Activated CD4-positive, alpha-beta T cell treated with anti-CD3 and anti-CD28 coated beads, Interleukin-2, Interleukin-4, amounts not matched to agents 100 ng/mL and 50 ng/mL, durations not matched to agents 16 hours and 8 hours (primary cell): ENCODE results near the gene MAPK14.

Experiments used
- DNase-seq: peaks from one replicate; pipeline ENCODE4 v3.0.0-alpha.2; 2020; ENCODE audit warnings: low spot score

MAPK14 gene

DNA sequence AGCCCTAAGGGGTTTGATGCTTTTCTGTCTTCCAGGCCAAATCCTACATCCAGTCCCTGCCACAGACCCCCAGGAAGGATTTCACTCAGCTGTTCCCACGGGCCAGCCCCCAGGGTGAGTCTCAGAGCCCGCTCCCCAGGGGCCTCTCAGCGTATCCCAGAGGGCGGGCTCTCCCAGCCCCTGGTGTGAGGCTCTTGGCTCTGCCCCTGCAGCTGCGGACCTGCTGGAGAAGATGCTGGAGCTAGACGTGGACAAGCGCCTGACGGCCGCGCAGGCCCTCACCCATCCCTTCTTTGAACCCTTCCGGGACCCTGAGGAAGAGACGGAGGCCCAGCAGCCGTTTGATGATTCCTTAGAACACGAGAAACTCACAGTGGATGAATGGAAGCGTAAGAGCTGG, 111.1 kb downstream of the MAPK14 start:
- DNase-seq = no peak

DNA sequence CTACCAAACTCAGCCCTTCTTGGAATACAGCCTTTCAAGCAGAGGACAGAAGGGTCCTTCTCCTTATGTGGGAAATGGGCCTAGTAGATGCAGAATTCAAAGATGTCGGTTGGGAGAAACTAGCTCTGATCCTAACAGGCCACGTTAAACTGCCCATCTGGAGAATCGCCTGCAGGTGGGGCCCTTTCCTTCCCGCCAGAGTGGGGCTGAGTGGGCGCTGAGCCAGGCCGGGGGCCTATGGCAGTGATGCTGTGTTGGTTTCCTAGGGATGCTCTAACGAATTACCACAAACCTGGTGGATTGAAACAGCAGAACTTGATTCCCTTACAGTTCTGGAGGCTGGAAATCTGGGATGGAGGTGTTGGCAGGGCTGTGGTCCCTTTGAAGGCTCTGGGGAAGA, 111.8 kb downstream of the MAPK14 start:
- DNase-seq = no peak

DNA sequence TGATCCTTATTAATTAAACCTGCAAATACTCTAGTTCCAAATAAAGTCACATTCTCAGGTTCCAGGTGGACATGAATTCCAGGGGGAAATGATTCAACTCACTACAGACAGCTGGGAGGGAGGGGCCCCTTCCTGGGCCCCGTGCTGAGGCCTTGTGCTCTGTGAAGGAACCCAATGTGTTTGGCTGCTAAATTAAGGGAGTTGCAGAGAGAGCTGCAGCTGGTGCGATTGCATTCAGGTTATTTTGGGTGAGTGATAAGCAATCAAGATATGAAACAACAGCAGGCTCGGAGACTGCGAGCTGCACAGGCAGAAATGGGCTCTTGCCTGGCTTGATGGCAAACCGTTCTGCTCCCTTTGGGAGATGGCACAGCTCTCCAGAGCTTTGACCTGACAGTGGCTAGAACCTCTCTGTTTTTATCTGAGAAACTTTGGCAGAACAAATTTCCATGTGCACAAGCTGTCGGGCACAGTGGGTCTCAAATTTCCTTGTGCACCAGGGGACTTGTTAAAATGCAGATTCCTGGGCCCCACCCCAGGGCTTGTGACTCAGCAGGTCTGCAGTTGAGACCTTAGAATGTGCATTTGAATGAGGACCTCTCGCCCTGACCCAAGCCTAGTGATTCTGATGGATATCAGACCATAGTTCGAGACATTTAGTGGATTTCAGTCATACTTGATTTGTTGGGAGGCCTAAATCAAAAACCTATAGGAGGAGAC, 112.5 kb downstream of the MAPK14 start:
- DNase-seq = no peak

DNA sequence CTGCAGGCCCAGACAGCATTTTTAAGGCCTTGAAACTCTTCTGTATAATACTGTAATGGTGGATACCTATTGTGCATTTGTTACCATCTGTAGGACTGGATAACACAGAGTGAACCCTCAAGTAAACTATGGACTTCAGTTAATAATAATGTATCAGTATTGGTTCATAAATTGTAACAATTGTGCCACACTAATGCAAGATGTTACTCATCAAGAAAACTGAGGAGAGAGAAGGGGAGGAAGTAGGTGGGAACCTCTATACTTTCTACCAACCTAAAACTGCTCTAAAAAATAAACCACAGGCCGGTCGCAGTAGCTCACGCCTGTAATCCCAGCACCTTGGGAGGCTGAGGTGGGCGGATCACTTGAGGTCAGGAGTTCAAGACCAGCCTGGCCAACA, 113.5 kb downstream of the MAPK14 start:
- no peak for DNase-seq

DNA sequence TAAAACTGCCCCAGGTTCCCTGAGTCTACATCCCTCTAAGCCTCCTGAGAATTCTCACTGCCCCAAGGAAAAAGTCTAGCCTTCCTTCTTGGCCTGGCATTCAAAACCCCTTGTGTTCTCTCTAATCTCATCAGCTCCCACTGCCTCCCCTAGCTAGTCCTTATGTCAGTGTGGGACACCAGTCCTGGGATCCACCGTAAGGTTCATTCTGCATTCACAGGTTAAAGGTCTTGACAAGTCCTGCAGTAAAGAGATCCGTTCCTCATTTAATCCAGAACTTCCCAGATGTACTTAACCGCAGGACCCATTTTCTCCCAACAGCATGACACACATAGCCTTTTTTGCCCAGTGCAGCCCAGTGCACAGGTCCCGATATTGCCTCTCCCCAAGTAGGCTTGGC, 114.4 kb downstream of the MAPK14 start:
- no peak for DNase-seq

DNA sequence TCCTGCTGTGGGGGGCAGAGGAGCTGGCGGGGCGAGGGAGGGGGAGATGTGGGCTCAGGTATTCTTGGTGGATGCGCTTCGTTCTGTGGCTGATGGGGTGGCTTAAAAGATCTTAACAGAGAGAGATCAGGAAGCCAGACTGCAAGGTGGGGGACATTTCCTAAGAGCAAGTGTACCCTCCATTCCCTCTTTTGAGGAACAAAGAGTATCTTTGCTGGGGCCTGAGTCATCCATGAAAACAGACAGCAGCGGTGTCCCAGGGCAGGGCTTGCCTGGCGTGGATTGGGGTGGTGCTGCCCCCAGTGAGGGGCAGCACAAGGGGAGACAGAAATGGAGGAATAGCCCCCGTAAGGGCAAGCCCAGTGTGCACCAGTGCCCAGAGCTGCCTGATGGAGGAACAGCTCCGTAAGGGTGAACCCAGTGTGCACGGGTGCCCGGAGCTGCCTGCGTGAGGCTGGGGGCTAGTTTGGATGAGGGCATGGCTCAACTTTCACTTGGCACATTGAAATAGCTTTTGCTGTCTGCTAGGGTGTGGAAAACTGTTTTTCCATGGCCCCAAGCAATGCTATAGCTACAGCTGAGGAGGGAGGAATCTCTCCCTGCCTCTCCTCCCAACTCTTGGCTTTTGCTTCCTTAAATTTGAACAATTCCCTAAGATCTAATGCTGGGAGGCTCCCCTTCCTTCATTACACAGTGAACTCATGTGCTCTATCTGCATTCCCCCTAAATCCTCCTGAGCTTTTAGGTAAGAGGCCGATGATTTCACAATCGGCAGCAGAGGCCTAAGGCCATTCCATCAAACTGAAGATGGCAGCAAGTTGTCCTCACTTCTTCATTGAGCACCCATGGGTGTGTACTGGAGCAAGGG, 115.6 kb downstream of the MAPK14 start:
- DNase-seq = no peak

DNA sequence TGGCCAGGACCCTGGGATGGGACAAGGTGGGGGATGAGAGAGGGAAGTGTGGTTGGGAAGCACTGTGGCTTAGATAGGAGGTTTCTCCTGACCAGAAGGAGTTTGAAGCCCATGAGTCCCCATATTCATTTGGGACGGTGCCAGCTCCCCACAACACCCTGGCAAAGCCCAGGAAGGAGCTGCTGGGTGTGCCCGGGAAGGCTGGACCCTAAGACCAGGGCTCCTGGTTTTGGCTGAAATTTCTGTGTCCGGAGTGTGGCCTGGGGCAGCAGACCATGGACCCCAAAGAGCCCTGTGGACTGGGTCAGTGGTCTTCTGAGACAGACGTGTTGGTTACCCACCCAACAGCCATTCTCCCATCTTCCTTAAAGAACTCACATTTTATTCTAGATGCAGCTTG, 117.9 kb downstream of the MAPK14 start:
- no peak for DNase-seq

DNA sequence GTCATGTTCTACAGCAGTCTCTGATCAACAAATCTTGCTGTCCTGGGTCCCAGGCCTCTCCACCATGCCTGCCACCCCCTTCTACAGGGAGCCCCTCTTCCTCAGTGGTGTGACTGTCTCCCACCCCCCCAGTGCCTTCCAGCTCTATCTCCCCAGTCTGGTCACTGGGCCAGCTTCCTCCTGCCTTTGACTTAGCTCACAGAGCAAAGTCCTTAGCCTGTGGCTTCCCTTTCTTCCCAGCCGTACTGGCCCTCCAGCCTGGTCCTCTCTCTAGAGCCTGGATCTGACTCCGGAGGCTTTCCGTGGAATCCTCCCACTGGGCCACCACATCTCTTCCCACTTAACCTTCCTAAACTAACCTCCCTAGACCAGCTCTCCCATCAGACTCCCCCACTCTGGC, 119.7 kb downstream of the MAPK14 start:
- DNase-seq = no peak

DNA sequence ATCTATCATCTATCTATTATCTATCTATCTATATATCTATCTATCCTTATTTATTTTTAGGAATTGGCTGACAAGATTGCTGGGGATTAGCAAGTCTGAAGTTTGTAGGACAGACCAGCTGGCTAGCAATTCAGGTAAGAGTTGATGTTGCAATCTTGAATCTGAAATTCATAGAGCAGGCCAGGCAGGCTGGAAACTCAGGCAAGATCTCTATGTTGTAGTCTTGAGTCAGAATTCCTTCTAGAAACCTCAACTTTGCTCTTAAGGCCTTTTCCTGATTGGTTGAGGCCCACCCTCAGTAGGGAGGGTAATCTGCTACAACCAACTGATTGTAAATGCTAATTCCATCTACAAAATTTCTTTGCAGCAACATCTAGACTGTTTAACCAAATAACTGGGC, 121.9 kb downstream of the MAPK14 start:
- DNase-seq = no peak

DNA sequence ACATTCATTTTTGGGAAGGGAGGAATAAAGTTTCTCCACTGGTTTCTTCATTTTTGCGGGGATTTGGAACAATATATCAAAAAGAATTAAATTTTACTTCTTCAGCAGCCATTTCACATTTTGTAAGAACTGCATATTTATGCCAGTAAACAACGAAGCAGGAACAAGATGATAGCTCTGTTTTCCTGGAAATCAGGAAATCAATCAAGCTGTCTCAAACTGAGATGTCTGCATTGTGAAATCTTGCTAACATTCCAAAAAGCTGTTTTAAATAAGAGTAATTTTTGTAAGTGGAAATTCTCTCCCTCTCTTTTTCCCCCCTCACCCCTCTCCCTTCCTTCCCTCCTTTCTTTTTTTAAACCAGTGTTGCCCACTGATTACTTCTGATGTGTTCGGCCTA, 122.7 kb downstream of the MAPK14 start:
- no peak for DNase-seq

DNA sequence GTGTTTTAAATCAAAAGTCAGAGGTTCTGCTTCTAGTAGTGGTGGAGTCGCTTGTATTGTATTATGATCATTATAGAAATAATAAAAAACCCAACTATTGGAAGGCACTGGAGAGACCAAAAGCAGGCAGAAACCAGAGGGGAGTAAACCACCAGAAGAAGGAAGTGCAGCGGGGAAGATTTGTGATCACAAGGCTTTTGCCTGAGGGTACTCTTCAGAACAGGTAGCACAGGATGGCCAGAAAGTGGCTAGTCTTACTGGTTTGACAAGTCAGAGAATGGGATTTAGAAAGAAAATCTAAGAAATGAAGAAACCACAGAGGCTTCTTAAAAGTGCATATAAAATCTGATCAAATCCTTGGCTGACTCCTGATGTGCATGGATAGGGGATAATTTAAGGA, 126.7 kb downstream of the MAPK14 start:
- DNase-seq = no peak

DNA sequence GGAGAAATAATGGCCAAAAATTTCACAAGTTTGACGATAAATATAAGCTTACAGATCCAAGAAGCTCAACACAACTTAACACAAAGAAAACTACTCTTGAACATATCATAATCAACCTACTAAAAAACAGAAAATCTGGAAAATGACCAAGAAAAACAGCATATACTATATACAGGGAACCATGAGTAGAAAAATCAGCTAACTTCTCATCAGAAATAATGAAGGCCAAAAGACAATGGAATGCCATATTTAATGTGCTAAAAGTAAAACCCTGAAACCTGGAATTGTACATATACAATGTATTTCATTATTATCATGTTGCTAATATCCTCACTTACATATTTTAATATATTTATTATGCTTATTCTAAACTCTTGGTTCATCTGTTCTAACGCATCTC, 128.1 kb downstream of the MAPK14 start:
- no peak for DNase-seq

DNA sequence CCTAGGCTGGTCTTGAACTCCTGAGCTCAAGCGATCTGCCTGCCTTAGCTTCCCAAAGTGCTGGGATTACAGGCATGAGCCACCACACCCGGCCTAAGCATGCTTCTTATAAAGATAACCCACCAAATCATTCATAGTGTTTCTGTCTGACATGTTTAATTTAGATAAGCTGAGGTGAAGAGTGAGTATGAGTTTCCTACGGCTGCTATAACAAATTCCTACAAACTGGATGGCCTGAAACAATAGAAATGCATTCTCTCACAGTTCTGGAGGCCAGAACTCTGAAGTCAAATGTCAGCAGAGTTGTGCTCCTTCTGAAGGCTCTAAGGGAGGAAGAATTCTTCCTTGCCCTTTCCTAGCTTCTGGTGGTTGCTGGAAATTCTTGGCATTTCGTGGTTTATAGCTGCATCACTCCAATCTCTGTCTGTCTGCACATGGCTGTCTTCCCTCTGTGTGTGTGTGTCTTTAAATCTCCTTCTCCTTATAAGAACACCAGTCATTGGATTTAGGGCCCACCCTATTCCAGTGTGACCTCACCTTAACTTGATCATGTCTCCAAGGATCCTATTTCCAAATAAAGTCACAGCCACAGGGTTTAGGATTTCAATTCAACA, 132.6 kb downstream of the MAPK14 start:
- no peak for DNase-seq
